NCI-H1105 (cell line): ENCODE results near the gene SYT2.
"Not testable (repeated sequence)": the region's sequence is repeated elsewhere in the genome, so short reads cannot be mapped to it uniquely, and the experiment has no call there.

Experiments
- DNase-seq: peaks from one replicate; lab custom pipeline; 2025; lab: John Stamatoyannopoulos, UW

The SYT2 gene

DNA sequence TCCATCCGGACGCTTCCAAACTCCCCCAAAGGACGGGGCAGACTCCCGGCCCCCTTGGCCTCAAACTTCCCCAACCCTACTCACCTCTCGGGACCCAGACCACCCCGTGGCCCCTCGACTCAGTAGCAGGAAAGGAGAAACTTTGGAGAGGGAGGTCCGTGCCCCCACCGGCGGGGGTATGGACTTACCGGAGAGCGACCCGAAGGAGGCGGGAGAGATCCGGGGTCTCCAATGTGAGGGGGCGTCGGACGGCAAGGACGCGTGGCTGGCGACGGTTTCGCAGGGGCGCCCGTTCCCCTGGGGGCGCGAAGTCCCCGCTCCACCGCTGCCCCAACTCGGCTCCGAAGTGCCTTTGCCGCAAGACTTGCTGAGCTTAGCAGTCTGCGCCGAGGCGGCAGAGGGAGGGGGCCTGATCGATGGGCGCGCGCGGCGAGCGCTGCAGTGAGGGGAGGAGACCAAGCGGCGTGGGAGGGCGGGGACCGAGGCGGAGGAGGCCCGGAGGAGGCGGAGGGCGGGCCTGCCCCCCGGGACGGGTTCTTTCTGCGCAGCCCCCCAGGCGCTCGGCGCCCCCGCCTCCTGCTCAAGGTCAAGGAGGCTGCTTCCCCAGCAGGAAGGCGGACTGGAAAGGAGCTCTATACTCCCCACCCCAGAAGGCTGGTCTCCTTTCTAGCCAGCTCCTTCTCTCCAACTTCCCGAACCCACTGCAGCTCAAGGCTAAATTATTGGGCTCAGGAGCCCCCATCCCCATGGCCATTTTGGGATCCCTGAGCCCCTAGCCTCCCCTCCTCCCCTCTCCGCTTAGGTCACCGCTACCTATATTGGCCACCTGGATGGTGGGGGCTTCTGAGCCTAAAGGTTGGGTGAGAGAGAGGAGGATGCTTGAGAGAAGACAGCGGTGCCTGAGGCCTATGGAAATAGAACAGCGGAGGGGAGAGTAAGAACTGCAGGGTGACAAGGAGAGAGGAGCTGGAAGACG lies at the start of gene SYT2:
TSS of gene SYT2 (minus strand) at position 385 of the 976 bp plus-strand sequence. CDS start 104,682 bp downstream, outside the sequence.
- DNase-seq = peak; percentile 69

DNA sequence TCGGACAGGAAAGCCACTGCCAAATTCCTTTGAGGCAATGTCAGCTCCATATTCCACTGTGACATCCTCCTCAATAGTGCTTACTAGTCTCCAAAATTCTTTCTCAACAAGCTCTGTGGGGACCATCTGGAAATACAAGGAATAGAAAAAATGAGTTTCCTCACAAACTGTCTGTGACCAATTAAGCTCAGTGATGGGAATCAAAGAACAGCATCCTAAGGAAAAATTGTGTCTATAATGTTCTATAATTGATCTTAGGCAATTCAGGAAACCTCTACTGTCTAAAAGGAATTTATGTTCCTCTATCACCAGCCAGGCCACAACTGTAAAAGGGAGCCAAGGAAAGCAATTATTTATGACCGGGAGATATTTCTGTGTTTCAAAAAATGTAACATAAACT lies 46.1 kb upstream of the SYT2 start:
- no peak for DNase-seq

DNA sequence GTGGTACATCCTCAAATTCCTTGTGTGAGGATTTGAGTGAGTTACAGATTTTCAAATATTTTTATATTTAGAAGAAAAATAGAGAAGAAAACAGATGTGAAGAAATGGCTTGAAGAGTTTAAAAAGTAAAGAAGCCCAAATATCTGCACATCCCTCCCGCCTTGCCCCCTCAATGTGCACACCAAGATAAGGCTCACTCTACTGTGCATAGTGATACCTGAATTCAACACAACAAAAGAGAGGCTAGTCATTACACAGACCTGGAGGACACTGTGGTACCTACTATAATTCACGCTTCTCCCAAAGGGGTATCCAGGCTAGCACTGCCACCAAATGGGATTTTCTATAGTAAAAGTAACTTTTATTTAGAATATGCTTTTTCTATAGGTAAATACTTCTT lies 44.0 kb upstream of the SYT2 start:
- DNase-seq = no peak

DNA sequence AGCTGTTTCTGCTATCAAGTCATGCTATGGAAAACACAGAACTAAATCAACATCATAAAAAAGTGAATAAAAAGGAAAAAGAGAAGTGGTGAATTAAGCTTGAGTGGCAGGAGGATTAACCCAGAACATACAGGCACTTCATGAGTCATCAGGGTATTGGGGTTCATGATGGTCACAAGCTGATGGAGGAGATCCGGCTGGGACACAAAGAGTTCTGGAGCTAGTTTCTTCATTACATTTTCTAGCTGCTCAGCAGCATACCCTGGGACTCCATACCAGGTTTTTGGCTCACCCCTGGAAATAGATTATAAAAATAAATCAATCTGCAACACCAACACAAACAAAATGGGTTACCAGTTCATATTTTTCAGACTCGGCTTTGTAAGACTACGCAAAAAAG lies 42.5 kb upstream of the SYT2 start:
- DNase-seq = no peak

DNA sequence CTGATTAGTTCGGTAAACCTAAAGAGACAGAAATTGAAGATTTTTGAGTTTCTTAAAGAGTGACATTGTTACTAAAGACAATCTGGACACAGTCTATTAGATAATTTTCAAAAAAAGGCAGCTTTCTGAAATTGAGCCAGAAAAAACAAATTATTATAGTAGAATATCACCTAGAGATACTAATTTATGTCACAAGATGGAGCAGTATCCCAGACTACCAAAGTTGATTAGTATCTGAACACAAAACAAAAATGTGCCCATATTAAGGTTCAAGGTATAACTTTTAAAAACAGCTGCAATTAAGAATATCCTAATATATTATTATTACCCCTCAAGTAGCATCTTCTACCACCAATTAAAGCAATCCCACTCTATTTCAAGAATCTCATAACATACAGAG lies 40.5 kb upstream of the SYT2 start:
- no peak for DNase-seq

DNA sequence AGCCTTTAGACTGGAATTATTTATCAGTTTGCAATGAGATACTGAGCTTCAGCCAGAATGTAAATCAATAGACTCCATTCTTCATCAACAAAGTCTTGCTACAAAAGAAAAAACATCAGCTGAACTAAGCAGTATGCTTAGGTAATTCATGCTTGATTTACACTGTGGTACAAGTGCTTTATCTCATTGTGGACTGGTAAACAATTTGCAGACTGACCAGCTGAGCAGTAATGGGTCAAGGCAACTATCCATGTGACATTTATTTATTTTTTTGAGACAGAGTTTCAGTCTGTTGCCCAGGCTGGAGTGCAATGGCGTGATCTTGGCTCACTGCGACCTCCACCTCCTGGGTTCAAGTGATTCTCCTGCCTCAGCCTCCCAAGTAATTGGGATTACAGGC lies 39.8 kb upstream of the SYT2 start:
- no peak for DNase-seq

DNA sequence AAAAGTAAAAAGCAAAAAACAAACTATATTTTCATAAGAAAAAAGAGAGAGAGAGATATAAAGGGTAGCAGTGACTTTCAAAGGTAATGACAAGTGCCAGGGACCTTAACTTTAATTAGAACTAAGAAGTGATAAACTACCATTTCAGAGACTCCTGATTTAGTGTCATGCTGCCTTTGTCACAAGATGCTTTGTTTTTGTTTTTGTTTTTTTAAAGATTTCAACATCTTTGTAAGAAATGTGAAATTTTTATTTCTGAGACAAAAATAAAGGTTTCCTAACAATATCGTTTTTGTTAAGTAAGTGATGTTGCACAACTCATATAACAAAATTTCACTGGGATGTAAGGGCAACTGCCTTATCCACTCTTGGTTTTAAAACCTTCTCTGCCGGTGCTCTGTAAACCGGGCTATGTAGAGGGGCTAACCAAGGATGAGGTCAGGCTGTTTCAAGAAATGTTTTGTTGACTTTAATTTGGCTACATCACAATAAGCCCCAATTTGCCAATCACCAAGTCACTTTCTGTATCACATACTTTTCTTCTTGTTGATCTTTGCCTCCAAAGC lies 35.2 kb upstream of the SYT2 start:
- DNase-seq = no peak

DNA sequence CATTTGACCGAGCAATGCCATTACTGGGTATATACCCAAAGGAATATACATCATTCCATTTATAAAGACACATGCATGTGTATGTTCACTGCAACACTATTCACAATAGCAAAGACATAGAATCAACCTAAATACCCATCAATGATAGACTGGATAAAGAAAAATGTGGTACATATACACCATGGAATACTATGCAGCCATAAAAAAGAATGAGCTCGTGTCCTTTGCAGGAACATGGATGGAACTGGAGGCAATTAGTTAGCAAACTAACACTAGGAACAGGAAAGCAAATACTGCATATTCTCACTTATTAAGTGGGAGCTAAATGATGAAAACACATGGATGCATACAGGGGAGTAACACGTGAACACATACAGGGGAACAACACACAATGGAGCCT lies 34.5 kb upstream of the SYT2 start:
- not testable (repeated sequence) for DNase-seq

DNA sequence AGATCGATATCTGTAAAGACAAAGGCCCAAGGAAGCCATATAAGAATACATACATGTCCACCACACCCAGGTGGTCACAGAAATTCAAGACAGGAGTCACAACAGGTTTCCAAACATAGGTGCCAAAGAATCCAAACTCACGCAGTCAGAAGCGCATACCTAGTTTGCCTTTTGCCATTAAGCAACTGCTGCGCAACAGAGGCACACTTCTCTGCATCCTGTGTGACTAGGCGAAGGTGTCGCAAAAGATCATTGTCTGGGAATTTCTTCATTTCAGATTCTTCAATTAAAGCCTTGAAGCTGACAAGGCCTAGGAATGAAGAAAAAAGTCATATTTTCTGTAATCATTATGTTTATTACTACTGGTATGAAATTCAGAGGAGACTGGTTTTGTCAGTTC lies 32.2 kb upstream of the SYT2 start:
- no peak for DNase-seq

DNA sequence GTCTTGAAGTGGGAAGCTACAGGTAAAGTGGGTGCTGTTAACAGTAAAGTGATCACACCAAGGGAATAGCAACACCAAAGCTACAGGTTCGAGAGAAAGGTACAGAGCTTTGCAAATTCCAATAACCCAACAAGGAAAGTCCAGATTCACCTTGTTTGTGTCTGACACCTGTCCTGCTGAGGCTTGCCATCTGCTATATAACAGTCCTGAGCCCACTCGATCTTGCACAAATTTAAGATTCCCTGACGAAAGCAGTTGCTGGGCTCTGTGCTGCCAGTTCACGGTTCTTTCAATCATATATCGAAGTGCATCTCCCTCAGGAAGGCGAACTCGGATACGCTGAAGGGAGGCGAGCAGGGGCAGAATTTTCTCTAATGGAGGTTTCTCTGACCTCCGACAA lies 23.0 kb upstream of the SYT2 start:
- DNase-seq = no peak

DNA sequence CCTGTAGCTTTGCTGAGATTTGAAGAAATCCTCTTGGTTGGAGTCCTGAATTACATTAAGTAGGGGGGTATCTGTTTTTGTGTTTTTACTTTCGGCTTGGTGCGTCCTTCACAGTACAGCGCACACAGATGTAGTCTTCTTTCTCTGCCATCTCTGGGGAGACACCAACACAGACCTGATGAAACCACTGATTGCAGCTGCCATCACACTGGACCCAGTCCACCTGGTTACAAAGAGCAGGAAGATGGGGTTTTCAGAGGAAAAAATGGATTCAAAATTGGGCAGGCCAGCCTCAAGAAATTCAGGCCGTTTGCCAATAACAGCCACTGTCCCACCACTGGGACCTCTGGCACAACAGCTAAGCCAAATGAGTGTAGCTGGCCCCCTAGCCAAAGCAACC lies 18.7 kb upstream of the SYT2 start:
- no peak for DNase-seq

DNA sequence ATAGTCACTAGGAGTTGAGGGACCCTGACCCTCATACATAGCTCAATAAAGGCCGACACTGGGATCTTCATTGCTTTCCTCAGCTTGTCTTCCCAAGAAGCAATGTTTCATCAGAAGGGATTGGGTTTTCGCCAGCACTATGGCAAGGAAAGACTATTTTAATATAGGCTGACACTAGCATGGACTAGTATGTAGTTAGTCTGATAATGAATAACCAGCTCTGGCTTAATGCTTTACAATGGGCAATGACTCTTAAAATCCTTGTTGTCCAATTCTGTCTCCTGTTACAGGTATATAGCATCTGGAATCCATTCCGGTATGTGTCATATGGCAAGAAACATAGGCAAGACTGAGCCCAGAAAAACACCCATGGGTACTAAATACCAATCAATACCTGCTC lies 15.3 kb upstream of the SYT2 start:
- DNase-seq = no peak

DNA sequence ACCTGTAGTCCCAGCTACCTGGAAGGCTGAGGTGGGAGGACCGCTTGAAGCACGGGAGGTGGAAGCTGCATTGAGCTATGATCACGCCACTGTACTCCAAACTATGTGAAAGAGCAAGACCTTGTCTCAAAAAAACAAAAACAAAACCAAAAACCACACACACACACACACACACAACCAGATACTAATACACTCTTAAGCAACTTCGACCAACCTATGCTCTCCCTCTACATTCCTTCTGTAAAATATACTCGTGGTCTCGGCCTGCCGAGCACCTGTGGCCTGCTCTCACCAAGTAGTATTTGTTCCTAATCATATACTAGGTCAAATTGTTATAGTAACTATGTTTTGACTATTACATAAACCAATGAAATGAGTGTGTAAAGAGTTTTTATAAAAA lies 13.5 kb upstream of the SYT2 start:
- DNase-seq = no peak

DNA sequence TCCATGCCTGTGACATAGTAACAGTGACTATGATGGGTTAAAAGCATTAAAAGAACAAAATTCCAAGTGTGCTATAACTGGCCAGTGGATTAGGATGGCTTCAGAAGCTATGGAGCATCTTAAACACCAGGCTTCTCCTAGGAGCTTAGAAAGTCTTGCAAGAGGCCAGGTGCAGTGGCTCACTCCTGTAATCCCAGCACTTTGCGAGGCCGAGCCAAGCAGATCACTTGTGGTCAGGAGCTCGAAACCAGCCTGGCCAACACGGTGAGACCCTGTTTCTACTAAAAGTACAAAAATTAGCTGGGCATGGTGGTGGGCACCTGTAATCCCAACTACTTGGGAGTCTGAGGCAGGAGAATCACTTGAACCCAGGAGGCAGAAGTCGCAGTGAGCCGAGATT lies 12.8 kb upstream of the SYT2 start:
- DNase-seq = not testable (repeated sequence)

DNA sequence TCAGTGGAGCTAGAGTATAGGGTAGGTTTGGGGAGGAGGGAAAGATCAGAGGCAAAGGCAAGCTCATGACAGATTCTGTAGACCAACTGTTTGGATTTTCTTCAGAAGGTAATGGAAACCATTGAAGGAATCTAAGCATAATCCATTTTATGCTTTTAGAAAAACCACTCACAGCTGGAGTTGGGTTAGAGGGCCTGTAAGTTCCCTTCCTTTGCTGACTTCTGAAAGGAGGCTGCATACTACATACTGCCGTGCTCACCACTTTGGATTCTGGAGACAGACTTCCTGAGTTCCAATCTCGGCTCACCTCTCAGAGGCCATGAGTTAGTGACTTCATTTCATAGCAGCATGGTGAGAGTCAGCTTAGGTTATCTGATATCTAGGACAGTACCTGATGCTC lies 6.4 kb upstream of the SYT2 start:
- DNase-seq = no peak

DNA sequence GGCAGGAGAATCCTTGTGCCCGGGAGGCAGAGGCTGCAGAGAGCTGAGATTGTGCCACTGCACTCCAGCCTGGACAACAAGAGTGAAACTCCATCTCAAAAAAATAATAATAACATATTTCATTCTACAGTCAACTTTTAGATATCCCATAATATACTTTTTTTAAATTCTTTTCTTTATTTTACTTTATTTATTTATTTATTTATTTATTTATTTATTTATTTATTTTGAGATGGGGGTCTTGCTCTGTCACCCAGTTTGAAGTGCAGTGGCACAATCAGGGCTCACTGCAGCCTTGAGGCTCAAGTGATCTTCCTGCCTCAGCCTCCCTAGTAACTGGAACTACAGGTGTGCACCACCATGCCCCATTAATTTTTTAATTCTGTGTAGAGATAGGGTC lies 3.9 kb upstream of the SYT2 start:
- DNase-seq = not testable (repeated sequence)

DNA sequence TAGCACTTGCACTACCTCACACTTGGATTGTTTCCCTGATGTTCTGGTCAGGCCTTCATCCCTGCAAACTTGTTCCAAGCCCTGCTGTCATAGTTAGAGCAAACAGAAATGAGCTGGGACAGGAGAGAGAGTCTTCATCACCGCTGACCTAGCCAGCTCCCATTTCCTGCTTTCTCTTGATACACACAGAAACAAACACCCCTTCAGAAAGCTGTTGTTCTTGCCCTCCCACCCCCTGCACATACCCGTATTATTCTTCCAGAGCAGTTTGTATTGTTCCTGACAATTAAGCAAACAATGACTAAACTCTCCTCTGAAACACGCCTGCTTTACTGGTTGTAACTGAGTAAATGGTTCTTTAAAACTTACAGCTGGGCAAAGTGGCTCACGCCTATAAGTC lies 2.9 kb upstream of the SYT2 start:
- no peak for DNase-seq

DNA sequence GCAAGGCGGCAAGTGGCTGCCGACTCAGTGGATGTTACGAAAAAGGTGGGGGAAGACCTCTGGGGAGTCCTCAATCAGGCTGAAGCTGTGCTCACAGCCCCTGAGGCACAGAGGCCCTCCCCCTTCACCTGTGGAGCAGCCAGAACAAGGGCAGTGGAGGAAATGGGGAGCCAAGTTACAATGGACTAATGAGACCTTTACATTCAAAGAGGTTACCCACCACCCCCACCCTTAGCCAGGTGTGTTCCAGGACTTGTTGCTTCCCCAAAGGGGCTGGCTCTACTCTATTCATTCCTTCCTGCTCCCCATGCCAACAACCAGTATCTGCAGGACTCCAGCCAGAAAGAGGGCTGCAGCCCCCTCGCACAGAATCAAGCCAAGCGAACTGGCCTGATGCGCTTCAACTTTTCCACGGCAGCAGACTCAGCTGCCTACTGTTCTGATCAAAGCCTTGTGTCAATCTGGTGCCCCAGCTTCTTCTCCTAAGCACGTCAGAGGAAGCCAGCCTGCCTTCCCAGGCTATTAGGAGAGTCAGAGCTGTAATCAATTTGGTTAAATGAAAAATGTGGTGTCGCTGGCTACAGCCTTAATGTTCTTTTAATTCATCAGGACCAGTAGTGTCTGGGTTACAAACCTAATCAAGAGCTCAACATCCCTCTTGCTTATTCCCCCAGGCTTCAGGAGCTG lies 1.8 kb upstream of the SYT2 start:
- DNase-seq = no peak

DNA sequence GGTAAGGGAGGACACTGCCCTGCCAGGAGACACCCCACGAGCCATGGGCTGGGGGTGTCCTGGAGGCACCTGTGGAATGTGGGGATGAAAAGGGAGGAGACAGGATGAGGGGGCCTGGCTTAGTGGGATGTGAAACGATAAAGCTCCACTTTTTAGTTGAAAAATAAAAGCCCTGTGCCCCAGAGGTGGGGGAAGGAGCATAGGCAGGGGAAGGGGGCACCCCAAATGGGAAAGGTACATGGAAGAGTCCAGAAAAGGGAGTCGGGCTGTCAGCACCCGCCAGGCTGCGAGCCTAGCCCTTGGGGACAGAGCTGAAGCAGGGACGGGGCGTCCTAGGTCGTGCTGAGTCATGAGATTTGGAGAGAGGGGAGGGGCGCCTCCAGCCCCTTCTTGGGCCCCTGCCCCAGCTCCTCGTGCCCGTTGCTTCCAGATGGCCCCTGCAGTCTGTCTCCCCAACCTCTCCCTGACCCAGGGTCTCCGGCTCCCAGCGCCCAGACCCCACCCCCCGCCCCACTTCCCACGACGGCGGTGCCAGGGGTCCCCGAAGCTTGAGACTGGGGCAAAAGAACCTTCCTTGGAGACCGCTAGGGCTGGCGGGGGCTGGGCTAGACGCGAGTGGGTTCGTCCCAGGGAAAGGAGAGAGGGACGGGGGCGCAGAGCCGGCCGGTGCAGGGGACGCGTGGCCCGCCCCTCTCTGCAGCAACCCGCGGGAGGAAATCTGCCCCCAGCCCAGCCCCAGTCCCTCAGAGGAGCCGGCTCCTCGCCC lies 795 bp downstream of the SYT2 start:
- DNase-seq = no peak

DNA sequence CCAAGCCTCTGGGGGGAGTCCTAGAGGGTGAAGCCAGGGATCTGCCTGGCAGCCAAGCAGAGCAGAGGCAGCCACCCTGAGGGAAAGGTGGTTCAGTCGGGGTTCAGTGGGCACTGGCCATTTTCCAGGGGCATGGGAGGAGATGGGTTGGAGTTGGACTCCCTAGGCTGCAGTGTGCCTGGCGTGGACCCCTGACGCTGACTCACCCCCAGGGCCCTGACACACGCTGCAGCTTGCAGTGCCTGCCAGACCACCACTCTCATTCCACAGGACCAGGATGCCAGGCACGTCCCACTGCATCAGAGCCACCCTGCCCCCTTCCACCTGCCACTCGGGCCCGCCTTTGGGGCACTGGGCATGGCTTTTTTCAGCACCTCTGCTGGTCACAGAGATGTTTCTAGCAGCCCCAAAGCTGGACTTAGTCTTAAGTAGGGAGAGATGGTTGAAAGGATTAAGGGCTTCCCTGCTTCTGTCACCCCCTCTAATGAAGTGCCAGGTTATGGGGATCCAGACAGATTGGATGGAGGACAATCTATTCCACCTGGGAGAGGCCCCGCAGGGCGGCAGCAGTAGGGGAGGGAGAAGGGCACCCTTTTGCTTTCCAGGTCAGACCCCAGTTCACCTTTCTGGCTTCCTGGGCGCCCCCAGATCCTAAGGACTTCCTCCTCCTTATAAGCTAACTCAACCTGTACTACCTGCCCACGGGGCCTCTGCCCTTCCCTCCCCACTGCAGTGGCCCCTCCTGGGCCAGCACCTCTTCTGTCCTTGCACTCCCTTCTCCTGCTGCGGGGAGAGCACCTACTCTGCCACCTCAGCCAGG lies 1.6 kb downstream of the SYT2 start:
- DNase-seq = no peak

DNA sequence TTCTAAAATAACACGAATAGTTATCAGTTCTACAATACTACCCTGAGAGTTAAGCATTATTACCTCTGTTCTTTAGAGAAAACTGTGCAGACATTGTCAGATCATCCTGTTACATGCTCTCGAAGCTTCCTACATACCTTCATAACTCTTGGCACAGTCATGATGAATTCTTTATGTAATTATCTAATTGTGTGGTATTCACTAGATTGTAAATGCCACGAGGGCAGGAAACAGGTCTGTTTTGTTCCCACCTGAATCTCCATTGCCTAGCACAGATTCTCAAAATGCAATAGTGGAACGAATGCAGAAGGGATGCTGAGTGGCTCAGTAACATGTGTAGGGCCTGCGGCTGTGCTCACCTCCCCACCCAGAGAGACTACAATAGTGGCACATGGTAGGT lies 3.4 kb downstream of the SYT2 start:
- no peak for DNase-seq
